Mucosa of descending colon (tissue), 3 donors: ENCODE measurements around the gene C1QL2. TPM values are rescaled to one million over a fixed set of nuclear protein-coding genes. Genes with fewer than 3 reads are reported as not detected.

Experiments used
- ATAC-seq: fragments of 200-7000 bp; cut with Tn5 transposase; one replicate; pipeline ENCODE4 v1.9.1; 2020; ENCODE audit warnings: mild to moderate bottlenecking, moderate library complexity
- DNase-seq, 3 donors: peaks; one replicate each; pipeline ENCODE4 v3.0.0-alpha.2; 2020
- H3K36me3 ChIP-seq: fragments of 200-600 bp; one replicate; pipeline ENCODE4 v1.8.0; 2021; ENCODE audit warnings: low read depth, mild to moderate bottlenecking
- H3K4me1 ChIP-seq: fragments of 200-600 bp; one replicate; pipeline ENCODE4 v1.8.0; 2021; ENCODE audit warnings: low read depth, mild to moderate bottlenecking
- H3K4me3 ChIP-seq: fragments of 200-600 bp; one replicate; pipeline ENCODE4 v1.8.0; 2021; ENCODE audit warnings: mild to moderate bottlenecking
- H3K9me3 ChIP-seq: fragments of 200-600 bp; one replicate; pipeline ENCODE4 v1.8.0; 2021; ENCODE audit warnings: mild to moderate bottlenecking
- CTCF ChIP-seq: fragments of 200-600 bp; IDR thresholded peaks from one replicate; pipeline ENCODE4 v1.8.0; 2022; ENCODE audit warnings: antibody characterized with exemption, mild to moderate bottlenecking
- intact Hi-C, 2 donors: fragments of 100-400 bp; cut with DNase I in 1 of 2; cut with micrococcal nuclease in 1 of 2; formaldehyde crosslinking; loops; one replicate each; pipeline versions ENCODE4 v1.11.0 to v1.11.1; 2022; cut with DNase I, micrococcal nuclease
- total RNA-seq, 3 donors: library from RNA; stranded (reverse); fragmentation: NEBNext Ultra II Directional in 2 of 3; extraction: Animal tissue kit (Norgen Biotek cat#: 25700) in 2 of 3; gene quantifications; one replicate each; pipeline versions ENCODE4 v1.2.1 to v1.2.4, GENCODE V29; 2021 to 2023
- donor health status: DM: no; HTN: no; CAD: no; lungs with moderate emphysema.
- donor health status: DM: no; HTN: no; CAD: no.
- donor health status: DM: no; HTN: yes; CAD: no.

C1QL2 gene
- total RNA-seq, 3 donors from 2014 or later: not detected

DNA sequence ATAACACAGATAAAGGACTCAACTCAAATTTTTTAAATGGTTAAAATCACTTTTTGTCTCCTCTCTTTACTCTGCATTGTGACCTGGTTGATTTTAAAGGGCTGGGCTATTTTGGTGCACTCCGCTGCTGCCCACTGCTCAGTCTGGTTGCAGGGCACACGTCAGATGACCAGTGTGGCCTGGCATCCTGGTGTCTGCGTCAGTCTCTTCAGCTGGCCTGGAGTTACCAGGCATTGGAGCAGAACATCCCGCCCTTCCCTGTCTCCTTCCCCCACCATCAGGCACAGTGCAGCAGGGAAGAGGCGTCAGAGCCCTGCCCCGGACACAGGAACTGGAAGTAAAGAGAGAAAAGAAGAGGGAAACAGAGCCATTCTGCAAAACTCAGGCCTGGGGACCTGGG lies 8.9 kb downstream of the C1QL2 start:
- Histone ChIP-seq H3K4me3 (no peak overlapping the region), H3K36me3 (no peaks in the 10 kb centered on the region), H3K4me1 (no peaks in the 10 kb centered on the region), H3K9me3 (no peaks in the 10 kb centered on the region)
- DNase-seq (no peak), ATAC-seq (no peak)
- intact Hi-C loops: no loop called here
- TF ChIP-seq CTCF: no peak

DNA sequence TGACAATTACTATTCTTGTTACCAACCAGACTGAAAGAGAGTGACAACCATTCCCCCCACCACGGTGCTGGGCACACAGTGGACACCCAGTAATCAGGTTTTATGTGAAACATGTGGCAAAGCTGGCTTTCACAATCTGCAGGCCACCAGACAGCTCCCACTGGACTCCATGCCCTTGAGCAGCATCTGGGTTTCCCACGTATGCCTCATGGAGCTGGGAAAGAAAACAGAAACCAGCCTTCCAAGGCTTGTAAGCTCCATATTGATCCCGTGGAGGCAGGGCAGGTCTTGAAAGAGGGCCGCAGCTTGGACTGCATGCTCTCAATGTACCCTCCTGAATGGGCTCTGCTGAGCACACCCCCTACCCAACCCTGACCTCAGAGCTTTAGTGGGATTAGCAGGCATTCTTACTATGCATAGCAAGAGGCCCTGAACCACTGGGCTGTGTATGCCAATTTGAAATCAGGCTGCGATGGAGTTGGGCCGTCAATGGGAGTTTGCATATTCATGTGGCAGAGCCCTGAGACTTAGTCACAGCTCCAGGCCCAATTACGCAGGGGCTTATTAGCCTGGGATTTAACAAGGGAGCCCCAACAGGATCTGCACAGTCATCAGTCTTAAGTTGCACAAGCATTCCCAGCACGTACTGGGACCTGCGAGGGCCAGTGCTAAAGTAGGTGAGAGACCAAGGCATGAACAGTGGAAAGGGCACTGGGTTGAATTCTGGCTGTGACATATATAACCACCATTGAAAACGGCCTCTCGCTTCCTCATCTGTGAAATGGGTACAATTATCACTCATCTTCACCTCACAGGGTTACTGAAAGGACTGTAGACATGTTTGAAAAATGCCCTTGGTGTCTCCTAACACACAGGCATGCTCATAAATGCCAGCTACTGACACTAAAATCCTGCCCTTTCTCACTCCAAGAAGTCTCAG lies 10.5 kb downstream of the C1QL2 start:
- Histone ChIP-seq H3K36me3 (no peaks in the 10 kb centered on the region), H3K9me3 (no peaks in the 10 kb centered on the region), H3K4me3 (no peak overlapping the region), H3K4me1 (no peaks in the 10 kb centered on the region)
- intact Hi-C loops: no loop called here
- DNase-seq: no peak
- TF ChIP-seq CTCF: no peak
- no peak for ATAC-seq

- no peaks in the 10 kb centered on the region for H3K4me1 ChIP-seq
- no peak for TF ChIP-seq CTCF
These were observed 13.7 kb downstream of the C1QL2 start for GRCh38 chr2:119144806-119145205.

GRCh38 chr2:119142824-119143223 lies 15.7 kb downstream of the C1QL2 start:
- intact Hi-C loops: no loop called here
- ATAC-seq: no peak

More at GRCh38 chr2:119144806-119145205, 13.7 kb downstream of the C1QL2 start:
- intact Hi-C loops: no loop called here
- no peak overlapping the region for H3K4me3 ChIP-seq
- ATAC-seq (no peak), DNase-seq (no peak)
- no peaks in the 10 kb centered on the region for H3K9me3 ChIP-seq
- H3K36me3 ChIP-seq: no peaks in the 10 kb centered on the region

DNA sequence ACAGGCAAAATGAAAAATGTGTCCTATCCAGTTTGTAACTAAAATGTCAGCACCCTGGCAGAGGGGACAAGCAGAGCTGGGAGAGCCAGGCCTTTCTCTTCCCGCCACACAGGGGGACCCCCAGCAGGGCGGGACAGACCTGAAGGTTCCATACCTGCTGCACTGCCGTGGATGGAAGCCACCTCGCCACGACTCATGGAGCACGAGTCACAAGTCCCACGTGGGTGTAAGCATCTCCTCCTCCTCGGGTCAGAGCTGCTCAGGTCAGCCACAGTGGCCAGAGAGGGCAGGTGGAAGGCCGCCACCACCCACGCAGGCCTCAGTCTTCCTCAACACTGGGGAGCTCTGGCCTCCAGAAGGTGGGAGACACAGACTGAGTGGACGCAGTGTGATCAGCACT lies 21.0 kb downstream of the C1QL2 start:
- Histone ChIP-seq H3K36me3 (no peaks in the 10 kb centered on the region), H3K4me1 (no peaks in the 10 kb centered on the region), H3K4me3 (no peak overlapping the region), H3K9me3 (no peaks in the 10 kb centered on the region)
- DNase-seq (no peak), ATAC-seq (no peak)
- no peak for TF ChIP-seq CTCF
- intact Hi-C loops: no loop called here

More at GRCh38 chr2:119142824-119143223, 15.7 kb downstream of the C1QL2 start:
- no peaks in the 10 kb centered on the region for H3K36me3 ChIP-seq
- H3K4me1 ChIP-seq: no peaks in the 10 kb centered on the region
- H3K4me3 ChIP-seq: no peak overlapping the region
- no peaks in the 10 kb centered on the region for H3K9me3 ChIP-seq
- no peak for TF ChIP-seq CTCF
- DNase-seq: no peak
